MV-4-11 (cell line): ENCODE measurements around the gene ARHGAP12.
A peak's percentile ranks its signal among the peaks of the same experiment; 100 is the strongest.

Experiments used
- DNase-seq: peaks from one replicate; lab custom pipeline; 2025; lab: John Stamatoyannopoulos, UW

Gene ARHGAP12

DNA sequence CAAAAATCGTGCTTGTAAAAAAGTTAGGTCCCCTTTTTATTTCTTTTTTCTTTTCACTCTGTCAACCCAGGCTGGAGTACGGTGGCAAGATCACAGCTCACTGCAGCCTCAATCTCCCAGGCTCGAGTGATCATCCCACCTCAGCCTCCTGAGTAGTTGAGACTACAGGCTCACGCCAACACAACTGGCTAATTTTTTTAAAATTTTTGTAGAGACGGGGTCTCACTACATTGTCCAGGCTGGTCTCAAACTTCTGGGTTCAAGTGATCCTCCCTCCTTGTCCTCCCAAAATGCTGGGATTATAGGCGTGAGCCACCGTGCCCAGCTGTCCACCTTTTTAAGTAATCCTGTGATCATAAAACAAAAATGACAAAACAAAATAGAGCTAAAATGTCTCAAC is 19.4 kb upstream of the ARHGAP12 start:
- DNase-seq, result no peak

DNA sequence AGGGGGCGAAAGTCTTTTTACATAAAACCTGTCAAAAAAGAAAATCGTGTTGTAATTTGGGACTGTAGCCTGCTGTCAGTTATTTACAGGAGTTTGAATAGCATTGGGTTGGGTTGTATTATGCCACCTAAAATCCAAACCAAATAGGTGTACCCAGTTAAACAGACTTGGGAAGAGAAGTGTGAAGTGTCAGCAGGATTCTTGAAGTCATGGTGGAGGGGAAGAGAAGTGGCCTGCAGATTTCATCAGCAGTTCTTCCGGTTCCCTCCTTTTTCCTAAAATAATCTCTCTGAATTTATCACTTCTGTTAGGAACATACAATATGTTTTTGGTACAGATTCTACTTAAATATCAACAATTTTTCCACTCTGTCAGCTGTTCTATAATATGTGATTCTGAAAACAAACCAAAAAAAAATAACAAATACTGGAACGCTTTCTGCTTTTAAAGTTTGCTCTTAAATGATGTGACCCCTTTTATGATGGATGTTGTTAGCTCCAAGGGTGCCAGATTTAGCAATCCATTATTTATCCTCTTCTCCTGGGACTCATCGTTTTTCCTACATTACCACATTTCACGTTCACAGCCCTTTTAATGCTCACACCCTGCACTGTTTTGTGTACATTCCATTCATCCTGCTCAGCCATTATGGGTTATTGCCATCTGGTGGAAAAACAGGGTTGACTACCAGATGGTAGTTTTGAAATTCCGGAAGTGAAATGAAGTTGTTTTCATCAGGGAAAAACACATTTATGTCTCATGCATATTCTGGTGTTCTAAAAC is 18.7 kb upstream of the ARHGAP12 start:
- peak; percentile 86 for DNase-seq

DNA sequence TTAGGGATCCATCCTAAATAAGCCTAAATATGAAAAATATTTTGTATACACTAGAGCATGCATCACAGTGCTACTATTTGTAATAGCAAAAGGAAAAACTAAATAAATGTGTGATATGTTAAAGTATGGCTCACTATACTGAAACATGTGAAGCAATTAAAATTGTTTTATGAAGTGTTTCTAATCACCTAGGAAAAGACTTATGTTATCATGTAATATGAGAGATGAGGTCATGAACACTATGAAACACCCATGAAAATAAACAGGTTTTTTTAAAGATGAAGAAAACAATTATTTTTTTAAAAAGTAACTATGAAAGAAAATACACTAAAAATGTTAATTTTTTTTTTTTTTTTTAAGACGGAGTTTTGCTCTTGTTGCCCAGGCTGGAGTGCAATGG is 16.8 kb upstream of the ARHGAP12 start:
- DNase-seq, result no peak

DNA sequence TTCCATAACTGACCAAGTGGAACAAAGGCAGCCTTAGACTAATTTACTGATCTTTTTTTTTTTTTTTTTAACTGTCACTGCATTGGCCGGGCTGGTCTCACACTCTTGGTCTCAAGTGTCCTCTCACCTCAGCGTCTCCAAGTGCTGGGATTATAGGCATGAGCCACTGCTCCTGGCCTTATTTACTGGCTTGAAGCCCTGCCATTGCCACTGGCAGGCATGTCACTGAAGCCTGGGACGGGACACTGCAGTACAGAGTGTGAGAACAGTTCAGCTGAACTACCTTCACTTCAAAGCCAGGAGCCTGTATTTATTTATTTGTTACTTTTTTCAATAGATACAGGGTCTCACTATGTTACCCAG is 15.4 kb upstream of the ARHGAP12 start:
- DNase-seq, result no peak

DNA sequence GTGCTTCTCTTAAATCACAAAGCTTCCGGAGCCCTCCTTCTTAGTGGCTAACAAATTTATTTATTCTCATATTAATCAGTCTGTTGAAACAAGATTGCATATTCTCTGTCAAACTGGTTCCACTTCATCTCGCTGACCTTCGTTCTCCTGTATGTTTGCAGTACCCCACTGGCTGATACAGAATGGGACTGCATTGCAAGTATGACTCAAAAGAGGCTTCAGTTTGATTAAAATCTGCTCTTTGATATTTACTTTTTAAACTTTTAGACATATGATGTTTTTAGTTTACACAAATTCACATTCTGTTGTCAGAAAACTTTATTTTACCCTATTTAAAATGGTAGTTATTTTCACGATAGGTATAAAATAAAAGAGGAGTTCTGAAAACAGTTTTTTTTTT is 14.3 kb upstream of the ARHGAP12 start:
- no peak for DNase-seq

- DNase-seq, result no peak
These were observed 13.8 kb upstream of the ARHGAP12 start for GRCh38 chr10:31942435-31942834.

DNA sequence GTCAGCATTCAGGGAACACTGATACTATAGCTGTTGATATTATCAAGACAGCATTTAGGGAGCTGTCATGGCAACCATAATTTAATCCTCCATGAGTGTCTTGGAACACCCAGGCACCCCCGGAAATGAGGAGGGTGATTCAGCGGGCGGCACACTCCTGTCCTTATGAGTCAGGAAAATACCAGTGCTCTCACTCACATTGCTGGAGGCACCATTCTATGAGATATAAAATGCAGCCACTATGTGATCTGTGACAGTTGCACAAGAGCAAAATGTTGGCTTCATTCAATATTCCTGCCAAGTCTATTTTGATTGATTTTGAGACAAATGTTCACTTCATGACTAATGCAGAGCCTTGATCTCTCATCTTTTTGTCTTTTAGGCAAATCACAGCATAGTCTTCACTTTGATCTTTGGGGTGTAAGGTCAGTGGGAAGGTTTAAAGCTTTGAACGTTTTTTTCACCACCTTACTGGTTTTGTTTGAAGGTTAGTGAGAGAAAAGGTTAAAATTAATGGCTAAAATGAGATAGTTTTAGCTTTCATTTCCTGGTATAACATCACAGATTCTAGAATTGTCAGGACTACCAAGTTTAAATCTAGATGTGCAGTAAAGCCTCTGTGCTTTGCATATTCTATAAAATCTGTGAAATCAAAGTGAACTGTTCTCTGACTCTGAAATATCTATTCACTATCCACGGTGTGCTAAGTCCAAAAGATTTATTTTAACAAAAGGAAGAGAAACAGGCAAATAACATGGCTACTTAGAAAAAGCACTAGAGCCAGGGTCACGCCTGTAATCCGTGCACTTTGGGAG is 12.4 kb upstream of the ARHGAP12 start:
- DNase-seq, result peak; percentile 45

DNA sequence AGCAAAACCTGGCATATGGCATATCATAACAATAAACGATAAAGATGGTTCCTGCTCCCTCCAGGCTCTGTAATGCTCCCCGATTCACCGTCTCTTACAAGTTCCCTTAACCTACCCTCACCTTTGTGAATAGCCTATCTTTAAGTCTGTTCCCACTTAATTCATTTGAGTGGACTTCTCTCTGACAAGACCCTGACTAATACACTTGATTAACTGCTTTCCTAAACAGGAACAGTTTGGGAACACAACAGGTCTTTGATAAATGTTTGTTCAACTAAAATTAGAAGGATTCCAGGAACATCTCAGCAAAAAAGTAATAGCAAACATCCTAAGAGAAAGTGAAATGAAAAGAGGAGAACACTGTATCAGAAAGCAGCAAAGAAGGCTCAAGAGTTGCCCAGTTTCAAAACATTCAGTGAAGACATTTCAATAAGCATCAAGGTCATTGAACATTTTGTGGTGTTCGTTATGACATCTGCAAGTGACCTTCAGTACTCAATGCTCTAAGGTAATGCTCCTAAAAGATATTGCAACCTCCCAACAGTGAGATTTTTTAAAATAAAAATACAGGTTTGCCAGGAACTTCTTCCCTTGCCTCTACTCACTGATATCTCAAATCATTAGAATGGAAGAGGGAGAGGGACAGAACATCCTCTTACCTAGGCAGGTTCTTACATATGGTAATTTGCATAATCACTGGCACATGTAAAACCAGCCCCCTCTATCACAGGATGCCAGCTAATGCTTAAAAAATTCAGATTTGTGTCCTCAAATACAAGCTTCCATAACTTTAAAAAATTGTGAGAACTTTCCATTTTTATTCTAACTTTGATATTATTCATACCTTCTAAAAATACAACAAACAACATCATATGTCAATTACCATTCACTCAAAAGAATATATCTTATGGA is 11.4 kb upstream of the ARHGAP12 start:
- DNase-seq, result no peak

- no peak for DNase-seq
These were observed 8.7 kb upstream of the ARHGAP12 start for GRCh38 chr10:31937371-31937770.

GRCh38 chr10:31936933-31937332 is 8.3 kb upstream of the ARHGAP12 start:
- DNase-seq, result no peak

DNA sequence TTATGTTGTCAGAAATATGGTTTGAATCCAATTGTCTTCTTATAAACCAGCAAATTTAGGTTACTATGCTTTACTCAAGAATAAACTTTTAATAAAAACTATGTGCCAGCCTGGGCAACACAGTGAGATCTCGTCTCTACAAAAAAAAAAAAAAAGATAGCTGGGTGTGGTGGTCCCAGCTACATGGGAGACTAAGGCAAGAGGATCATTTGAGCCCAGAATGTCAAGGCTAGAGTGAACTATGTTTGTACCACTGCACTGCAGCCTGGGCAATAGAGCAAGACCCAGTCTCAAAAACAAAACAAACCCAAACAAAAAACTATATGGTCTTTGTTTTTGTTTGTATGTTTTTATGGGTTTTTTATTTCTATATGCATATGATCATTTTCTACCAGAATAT is 7.5 kb upstream of the ARHGAP12 start:
- no peak for DNase-seq

DNA sequence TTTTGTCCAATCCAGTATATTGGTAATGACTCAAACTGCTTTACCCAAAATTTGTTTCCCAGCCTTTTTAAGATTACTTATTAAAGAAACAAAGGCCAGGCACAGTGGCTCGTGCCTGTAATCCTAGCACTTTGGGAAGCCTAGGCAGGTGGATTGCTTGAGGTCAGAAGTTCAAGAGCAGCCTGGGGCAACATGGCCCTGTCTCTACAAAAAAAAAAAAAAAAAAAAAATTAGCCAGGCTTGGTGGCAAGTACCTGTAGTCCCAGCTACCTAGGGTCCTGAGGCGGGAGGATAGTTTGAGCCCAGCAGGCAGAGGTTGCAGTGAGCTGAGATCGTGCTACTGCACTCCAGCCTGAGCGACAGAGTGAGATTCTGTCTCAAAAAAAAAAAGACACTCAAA is 7.0 kb upstream of the ARHGAP12 start:
- DNase-seq, result no peak

DNA sequence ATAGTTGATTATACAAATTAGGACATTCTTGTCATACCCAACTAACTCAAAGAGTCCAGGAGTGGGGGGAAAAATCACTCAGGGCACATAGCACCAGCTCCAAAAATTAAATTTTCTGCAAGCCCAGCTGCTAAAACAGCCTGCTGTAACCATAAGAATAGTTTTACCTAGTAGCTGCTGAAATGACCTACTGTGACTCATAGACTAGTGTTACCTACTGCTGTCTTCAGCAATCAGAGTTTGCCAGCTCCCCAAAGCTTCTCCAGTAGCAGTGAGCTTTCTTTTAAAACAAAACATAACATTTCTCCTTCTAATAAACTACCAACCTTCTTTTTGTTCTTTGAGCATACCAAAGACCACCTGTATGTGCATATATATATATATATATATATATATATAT is 4.2 kb upstream of the ARHGAP12 start:
- DNase-seq, result no peak

- no peak for DNase-seq
These were observed 2.2 kb upstream of the ARHGAP12 start for GRCh38 chr10:31930856-31931255.

GRCh38 chr10:31930023-31930751 is 1.6 kb upstream of the ARHGAP12 start:
- DNase-seq, result peak; percentile 85

- DNase-seq, result no peak
These were observed 811 bp upstream of the ARHGAP12 start for GRCh38 chr10:31929261-31930022.

DNA sequence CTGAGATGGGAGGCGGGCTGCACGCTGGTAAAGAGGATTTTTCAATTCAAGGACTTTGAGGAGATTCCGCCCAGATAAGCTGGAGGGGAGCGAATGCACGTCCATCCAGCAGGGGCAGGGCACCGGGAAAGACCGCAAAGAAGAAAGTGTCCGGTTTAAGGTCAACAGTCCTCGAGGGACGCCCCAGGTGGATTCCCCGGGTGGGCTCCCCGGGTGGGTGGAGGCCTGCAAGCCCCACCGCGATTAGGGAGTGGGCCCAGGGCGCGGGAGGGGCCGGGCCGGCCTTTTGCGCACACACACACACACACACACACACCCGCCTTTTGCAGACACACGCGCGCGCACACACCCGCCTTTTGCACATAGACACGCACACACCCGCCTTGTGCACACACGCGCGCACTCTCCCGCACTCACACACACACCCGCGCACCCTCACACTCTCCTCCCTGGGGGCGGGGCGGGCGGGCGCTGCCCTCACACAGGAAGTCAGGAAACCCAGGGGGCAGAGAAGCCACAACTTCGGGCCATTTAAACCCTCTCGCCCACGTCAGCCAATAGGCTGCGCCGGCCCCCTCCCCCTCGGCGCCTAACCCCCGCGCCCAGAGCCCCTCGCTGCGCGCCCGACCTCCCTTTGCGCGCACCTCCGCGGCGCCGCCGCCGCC is 615 bp downstream of the ARHGAP12 start:
- peak; percentile 43 for DNase-seq

GRCh38 chr10:31927565-31927883 is 1.1 kb downstream of the ARHGAP12 start:
- DNase-seq, result no peak

- no peak for DNase-seq
These were observed 1.7 kb downstream of the ARHGAP12 start for GRCh38 chr10:31926765-31927564.

- DNase-seq, result peak; percentile 42
These were observed 2.5 kb downstream of the ARHGAP12 start for GRCh38 chr10:31926160-31926559.
